NCI-H446 (cell line): ENCODE measurements around the gene KCNK13.

Source experiments
- DNase-seq, 2 experiments: peaks; one replicate each; lab custom pipeline; 2025; lab: John Stamatoyannopoulos, UW

Gene KCNK13

DNA sequence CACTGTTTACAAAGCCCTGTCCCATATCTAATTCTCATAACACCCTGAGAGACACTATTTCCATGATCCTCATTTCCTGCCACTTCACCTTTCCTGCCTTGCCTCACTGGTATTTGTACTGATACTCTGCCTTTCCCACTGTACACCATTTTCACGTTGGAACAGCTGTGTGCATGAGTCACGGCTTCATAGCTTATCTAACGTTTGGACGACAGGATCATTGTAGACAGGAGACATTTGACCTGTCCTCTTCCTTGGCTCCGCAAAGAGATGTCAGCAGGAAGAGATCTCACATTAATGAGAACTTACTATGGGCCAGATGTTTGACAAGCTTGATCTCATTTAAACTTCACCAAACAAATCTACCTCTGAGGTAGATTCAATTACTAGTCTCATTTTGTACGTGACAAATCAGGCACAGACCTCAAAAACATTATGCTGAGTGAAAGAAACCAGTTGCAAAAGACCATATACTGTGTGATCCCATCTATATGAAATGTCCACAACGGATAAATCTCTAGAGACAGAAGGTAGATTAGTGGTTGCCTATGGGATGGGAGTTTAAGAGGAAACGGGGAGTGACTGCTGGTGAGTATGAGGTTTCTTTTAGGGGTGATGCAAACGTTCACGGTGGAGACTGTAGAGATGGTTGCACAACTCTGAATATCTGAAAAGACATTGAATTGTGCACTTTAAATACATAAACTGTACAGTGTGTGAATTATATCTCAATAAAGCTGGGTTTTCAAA, 71.2 kb downstream of the KCNK13 start:
- no peak for DNase-seq

DNA sequence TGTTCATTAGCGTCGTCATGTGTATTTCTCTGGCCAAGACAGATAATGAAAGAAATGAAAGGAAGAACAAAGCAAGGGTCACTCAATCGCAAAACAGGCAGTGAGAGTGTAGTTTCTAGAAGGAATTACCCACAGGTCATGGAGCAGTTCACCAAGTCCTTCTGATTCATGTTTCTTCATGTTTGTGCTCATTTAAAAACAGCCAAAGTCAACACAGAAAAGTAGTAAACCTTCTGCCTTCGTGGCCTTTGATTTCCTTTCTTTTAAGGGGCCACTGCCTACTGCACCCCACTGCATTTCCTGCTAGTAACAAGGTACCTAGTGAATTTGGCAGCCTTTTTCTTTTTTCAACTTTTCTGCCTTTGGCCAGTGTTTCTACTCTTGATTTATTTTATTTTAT, 75.1 kb downstream of the KCNK13 start:
- DNase-seq = no peak

DNA sequence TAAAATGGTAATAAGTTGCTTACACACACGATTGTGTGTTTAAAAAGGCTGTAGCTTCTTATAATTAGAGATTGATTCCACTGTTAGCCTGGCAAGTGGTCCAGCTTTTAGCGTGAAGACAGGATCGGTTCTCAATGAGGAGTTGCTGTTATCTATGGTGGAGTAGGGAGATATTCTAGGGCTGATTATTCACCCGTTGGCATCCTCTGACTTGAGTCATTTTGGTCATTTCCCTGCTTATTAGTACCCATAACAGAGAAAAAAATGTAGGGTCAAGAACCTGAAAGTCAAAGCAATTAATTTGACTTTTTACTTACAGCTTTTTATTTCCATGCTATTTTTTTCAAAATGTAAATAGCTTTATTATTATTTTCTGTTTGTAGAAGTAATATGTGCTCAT, 76.0 kb downstream of the KCNK13 start:
- DNase-seq = no peak

DNA sequence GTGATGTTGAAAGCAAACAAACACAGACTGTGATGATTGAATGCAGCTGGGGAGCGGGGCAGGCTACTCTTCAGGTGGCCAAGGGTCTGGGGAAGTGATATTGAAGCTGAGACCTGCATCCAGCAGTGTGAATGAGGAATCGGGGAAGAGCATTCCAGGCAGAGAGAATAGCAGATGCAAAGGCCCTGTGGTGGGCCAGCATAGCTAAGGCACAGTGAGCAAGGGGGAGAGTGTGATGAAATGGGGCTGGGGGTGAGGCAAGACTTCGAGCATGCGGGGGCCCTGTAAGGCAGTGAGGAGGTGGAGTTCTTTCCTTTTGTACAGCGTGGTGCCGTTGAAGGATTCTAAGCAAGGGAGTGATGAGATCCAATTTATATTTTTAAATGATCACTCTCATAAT, 77.4 kb downstream of the KCNK13 start:
- DNase-seq = no peak

DNA sequence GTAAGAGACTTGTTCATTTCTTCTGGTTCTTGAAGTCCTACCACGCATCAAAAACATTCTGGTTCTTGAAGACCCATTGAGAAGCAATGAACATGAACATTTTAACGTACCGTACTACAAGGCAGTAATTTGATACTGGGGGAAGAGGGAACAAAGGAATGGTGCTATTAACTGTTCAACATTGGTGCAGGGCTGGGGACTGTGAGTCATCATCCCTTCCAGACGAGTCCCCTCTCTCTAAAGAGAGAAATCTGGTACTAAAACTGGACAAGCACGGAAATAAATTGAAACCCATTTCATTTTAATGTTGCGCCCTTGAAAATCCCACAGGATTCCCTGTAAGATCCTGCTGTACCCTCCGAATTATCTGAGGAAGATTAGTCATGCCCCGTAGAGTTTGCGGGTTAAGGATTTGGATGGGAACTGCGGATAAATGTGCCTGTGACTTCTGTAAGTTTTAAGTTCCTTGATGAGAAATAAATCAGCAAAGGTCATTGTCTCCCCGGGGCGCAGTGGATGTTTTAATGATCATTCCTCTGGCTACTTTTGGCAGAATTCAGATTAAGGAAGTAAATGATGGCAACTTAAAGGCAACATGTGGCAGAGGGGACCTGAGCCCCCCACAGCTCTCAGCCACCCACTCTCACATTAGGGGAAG, 78.6 kb downstream of the KCNK13 start:
- DNase-seq = no peak

DNA sequence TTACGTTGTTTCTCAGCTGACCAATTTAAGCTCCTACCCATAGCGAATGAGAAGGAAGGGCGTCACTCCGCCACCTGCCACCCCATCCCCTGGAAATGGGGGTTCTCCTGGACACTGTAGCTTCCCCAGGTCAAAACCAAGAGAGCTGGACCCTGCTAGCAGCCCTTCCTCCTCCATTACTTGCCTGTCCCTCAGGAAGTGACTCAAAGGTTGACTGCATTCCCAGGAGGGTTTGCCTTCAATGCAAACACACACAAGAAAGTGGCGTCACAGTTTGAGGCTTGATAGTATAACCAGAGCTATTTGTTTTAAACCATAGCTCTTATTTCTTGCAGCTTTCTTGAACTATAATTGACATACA, 79.1 kb downstream of the KCNK13 start:
- DNase-seq = no peak

DNA sequence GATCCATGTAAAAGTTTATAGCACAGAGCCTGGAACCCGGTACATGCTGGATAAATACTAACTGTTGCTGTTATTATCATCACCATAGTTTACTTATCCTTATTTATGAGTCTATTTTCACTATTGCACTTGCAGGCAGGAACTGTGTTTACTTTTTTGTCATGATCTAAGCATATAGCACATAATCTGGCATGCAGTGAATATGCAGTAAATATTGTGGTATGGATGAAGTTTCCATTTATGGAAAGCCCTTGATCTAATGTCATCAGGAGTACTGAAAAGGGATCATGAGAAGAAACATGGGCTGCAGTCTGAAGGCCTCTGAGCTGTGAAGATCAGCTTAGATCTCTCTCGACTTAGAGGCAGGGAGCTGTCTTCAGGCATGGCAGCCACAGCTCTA, 91.6 kb downstream of the KCNK13 start:
- no peak for DNase-seq

DNA sequence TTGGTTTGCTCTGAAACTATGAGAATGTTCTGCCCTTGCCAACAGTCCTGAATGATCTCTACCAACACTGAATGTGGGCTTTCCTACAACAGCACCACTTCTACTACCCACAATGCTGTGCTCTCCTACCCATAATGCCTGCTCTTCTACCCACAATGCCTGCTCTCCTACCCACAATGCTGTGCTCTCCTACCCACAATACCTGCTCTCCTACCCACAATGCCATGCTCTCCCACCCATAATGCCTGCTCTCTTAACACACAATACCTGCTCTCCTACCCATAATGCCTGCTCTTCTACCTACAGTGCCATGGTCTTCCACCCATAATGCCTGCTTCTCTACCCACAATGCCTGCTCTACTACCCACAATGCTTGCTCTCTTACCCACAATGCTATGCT, 92.3 kb downstream of the KCNK13 start:
- no peak for DNase-seq

DNA sequence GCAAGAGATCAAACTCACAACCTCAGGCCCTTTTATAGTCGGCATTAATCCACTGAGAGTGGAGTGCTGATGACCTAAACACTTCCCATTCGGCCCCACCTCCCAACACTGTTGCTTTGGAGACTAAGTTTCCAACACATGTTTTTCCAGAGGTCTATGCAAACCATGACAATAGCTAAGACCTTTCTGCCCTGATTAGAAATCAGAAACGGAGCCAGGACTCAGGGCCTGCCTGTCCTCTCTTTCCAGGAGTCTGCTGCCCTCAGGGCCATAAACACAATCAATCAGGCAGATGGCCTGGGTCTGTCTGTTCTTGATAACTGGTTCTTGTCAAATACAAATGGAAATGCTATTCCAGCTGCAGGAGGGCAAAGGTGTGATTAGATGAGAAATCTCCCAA, 97.4 kb downstream of the KCNK13 start:
- DNase-seq = no peak

DNA sequence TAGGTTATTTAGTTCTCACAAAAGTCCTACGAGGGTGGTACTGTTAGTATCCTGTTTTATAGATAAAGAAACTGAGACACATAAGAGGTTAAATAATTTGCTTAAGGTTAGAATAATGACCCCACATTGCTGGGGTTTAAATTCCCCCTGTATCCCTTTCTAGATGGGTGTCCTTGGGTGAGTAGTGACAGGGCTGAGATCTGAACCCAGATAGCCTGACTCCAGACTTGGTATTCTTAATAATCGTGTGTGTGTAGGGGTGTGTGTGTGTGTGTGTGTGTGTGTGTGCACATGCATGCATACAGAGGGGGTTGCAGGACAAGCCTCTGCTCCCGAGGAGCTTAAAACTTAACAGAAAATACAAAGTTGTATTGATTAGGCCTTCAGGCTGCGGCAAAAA, 97.9 kb downstream of the KCNK13 start:
- no peak for DNase-seq

DNA sequence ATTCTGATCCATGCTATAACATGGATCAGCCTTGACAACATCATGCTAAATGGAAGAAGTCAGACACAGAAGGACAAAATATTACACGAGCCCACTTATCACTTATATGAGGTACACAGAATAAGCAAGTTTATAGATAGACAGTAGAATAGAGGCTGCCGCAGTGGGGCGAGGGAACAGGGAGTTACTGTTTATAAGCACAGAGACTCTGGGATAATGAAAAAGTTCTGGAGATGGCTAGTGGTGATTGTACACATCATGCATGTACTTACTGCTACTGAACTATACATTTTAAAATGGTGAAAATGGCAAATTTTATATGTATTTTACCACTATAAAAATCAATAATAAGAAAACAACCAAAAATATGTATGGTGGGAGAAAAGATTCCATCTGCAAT, 99.3 kb downstream of the KCNK13 start:
- DNase-seq = no peak

DNA sequence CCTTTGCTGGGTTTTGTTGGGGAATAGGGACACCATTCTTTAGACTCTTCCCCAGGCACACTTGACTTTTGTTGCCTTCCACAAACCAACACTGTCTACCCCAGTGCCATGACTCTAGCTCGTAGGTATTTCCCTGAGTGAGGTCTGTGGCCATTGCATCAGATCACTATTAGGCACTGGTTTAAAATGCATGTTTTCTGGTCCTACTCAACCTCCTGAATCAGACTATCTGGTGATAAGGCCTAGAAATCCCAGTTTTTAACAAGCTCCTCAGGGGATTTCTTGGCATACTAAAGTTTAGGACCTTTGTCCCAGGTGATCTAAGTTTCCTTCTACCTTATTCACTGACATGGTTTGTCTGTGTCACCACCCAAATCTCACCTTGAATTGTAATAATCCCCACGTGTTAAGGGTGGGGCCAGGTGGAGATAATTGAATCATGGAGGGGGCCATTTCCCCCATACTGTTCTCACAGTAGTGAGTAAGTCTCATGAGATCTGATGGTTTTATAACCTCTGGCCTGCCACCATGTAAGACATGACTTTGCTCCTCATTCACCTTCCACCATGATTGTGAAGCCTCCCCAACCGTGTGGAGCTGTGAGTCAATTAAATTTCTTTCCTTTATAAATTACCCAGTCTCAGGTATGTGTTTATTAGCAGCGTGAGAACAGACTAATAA, 106.8 kb downstream of the KCNK13 start:
- DNase-seq = no peak

DNA sequence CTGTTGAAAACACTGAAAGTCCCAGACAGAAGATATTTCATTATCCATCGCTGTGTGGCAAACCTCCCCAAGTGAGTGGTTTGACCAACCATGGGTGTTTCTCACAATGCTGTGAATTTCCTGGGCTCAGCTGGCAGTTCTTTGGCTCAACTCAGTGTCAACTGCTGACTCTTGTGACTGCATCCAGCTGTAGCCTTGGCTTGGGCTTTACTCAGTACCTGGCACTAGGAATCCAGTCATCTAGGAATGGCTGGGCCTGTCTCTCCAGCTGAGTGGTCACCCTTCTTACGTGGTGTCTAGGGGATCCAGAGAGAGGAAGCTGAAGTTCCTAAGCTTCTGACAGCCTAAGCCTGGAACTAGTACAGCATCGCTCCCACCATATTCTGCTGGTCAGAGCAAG, 113.8 kb downstream of the KCNK13 start:
- no peak for DNase-seq

DNA sequence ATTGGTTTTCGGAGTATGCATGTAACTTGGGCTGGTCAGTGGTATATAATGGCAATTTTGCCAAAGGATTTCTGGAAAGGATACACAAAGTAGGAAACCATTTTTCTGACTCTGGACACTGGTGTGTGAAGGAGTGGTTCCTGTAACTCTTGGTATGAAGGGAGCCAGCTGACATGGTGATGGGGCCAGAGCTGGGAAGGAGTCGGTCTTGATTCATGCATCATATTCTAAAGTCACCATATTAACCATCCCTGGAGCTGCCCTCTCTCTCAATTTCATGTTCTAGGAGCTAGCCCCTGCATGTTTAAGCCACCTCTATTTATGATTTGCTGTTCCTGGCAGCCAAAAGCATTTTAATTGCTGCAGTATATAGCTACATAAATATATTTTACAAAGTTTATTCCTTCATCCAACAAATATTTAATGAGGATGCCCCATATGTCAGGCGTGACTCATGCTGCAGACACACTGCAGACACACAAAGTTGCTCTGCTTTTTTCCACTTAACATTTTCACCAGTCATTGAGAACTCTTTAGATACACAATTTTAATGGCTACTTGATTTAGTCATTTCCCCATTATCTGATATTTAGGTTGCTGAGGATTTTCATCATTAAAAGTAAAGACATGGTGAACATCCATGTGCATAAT, 115.9 kb downstream of the KCNK13 start:
- DNase-seq = peak in 1 of 2 experiments; percentile 42

DNA sequence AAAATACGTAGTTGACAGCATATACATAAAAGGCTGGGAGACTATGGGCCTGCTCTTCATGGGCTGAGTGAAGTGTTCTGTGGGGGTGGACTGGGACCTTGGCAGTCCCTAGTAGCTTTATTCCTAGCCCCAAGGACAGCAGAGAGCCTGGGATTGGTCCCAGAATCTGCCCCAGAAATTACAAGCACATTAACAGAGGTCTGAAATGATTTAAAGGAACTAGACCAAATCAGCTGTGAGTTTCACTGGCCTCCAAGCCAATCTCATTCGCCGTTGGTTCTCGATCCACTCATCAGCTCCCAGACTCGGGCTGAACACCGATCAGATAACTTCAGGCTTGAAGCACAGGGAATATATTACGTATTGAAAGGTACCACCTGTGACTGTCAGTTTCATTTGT, 117.6 kb downstream of the KCNK13 start:
- DNase-seq = no peak

DNA sequence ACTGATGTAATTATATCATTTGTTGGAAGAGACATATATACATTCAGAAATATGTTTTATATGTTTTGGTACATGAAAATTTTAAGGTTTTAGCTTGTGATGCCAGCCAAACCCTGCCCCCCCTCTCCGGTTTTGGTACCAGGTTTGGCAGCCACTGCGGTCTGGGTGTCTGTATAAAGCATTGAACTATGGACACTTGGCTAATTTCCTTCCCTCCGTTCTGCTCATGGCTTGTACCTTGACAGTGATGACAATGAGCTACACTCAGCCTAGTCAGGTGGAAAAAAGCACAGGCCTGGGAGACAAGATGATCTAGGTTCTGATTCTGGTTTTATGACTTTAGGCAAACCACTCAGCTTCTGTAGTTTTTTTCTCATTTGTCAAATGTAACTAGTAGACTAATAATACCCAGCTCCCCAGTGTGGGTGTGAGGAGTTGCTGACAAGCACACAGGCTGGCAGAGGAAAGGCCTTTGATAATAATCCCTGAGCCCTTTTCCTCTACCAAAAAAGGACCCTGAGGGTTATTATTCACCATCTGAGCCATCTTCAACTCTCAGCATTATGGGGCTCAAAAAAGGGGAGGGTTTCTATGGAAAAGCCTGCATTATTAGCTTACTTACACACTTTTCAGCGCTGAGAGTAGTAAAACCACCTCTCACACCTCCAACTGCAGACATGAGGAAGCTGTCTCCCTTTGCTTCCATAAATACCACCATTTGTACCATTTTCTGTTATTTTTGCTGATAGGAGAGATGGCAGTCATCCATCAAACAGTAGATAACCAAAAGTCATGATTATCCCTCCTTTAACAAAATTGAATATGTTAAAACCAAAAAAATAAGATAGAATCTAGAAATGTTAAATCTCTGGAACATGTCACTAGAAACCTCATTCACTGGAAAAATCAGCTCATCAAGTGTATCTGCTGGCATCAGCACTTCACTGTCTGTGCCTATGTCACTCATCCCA, 118.3 kb downstream of the KCNK13 start:
- DNase-seq = no peak

DNA sequence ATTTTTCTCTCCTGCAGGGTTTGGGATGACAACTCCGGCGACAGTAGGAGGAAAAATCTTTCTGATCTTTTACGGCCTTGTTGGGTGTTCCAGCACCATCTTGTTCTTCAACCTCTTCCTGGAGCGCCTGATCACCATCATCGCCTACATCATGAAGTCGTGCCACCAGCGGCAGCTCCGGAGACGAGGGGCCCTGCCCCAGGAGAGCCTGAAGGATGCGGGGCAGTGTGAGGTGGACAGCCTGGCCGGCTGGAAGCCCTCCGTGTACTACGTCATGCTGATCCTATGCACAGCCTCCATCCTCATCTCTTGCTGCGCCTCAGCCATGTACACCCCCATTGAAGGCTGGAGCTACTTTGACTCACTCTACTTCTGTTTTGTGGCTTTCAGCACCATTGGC, 122.3 kb downstream of the KCNK13 start:
- DNase-seq = no peak

DNA sequence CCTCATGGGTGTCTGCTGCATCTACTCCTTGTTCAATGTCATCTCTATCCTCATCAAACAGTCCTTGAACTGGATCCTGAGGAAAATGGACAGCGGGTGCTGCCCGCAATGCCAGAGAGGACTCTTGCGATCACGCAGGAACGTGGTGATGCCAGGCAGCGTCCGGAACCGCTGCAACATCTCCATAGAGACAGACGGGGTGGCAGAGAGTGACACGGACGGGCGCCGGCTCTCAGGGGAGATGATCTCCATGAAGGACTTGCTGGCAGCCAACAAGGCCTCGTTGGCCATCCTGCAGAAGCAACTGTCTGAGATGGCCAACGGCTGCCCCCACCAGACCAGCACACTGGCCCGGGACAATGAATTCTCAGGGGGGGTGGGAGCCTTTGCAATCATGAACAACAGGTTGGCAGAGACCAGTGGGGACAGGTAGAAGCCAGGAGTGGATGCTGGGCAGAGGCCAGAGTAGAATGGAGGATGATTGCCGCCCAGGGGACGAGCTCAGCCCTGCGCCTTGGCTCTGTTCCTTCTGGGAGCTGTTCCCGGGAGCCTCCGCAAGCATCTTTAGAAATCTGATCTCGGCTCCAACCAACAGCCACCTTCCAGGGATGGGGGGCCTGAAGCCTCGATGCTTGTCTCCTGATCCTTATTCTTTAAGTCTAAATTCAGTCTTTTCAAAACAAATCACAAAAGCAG, 122.9 kb downstream of the KCNK13 start:
- DNase-seq = peak; percentile 16 to 42

DNA sequence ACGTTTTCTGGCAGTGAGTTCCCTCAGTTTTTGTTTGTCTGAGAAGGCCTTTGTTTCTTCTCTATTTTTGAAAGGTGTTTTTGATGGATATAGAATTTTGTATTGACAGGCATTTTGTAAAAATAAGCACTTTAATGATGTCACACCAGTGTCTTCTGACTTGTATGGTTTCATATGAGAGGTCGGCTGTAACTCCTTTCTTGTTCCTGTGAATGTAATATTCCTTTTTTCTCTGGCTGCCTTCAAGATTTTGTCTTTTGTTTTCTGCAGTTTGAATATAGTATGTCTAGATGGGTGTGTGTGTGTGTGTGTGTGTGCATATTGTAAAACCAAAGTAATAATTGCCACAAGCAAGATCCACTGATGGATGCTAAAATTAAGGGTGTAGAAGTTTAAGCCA, 126.8 kb downstream of the KCNK13 start:
- no peak for DNase-seq

DNA sequence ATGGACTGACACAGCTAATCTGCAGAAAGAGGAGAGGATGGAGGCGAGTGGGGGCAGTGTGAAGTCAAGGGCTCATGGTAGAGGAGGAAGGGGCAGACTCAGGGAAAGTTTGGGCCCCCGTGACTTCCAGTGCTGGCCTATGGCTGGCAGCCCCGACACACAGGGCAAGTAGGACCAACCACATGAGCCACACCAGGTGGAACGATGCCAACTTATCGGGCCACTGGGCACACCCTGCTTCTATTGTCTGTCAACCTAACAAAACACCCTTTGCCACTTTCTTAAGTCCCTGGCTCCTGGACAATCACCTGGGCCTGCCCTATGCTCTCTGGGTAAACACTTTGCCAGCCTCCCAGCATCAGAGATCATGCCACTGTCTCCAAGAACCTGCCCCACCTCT, 129.4 kb downstream of the KCNK13 start:
- no peak for DNase-seq

DNA sequence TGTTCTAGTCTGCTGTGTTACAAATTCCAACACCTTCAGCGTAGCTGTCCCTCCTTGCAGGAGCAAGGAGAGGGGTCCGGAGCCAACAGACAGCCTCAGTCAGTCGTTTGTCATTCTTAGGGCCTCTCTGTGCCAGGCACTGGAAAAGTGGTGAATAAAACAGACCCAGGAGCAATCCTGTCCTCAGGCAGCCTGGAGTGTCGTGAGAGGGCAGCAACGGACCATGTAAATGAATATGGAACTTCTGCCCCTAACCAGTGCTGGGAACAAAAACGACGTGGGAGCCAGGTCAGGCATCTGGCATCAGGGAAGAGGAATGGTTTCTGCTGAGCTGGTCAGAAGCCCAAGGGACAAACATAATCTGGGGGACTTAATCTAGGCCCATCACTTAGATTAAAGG, 129.8 kb downstream of the KCNK13 start:
- peak in 1 of 2 experiments; percentile 14 for DNase-seq
